GM21381 (cell line): ENCODE data around the gene LONP2.

Experiments used
- ATAC-seq: cut with Tn5 transposase; IDR thresholded peaks from one replicate; pipeline ENCODE4 v1.9.1; 2021; ENCODE audit warnings: mild to moderate bottlenecking, moderate library complexity; ENCODE audit not compliant: unreplicated experiment

LONP2 gene, protein sequence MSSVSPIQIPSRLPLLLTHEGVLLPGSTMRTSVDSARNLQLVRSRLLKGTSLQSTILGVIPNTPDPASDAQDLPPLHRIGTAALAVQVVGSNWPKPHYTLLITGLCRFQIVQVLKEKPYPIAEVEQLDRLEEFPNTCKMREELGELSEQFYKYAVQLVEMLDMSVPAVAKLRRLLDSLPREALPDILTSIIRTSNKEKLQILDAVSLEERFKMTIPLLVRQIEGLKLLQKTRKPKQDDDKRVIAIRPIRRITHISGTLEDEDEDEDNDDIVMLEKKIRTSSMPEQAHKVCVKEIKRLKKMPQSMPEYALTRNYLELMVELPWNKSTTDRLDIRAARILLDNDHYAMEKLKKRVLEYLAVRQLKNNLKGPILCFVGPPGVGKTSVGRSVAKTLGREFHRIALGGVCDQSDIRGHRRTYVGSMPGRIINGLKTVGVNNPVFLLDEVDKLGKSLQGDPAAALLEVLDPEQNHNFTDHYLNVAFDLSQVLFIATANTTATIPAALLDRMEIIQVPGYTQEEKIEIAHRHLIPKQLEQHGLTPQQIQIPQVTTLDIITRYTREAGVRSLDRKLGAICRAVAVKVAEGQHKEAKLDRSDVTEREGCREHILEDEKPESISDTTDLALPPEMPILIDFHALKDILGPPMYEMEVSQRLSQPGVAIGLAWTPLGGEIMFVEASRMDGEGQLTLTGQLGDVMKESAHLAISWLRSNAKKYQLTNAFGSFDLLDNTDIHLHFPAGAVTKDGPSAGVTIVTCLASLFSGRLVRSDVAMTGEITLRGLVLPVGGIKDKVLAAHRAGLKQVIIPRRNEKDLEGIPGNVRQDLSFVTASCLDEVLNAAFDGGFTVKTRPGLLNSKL

GRCh38 chr16:48244080-48244862, at the start of gene LONP2:
Gene LONP2, plus strand, starts transcription at chr16:48244300. Its CDS starts 89 bp downstream, at chr16:48244389.
- ATAC-seq, result peak; percentile 98

GRCh38 chr16:48194828-48195556, 49.1 kb upstream of the LONP2 start:
- ATAC-seq, result no peak

- ATAC-seq, result no peak
Observed at GRCh38 chr16:48197294-48197693, 46.8 kb upstream of the LONP2 start.

- ATAC-seq, result no peak
Observed at GRCh38 chr16:48201515-48202201, 42.4 kb upstream of the LONP2 start.

DNA sequence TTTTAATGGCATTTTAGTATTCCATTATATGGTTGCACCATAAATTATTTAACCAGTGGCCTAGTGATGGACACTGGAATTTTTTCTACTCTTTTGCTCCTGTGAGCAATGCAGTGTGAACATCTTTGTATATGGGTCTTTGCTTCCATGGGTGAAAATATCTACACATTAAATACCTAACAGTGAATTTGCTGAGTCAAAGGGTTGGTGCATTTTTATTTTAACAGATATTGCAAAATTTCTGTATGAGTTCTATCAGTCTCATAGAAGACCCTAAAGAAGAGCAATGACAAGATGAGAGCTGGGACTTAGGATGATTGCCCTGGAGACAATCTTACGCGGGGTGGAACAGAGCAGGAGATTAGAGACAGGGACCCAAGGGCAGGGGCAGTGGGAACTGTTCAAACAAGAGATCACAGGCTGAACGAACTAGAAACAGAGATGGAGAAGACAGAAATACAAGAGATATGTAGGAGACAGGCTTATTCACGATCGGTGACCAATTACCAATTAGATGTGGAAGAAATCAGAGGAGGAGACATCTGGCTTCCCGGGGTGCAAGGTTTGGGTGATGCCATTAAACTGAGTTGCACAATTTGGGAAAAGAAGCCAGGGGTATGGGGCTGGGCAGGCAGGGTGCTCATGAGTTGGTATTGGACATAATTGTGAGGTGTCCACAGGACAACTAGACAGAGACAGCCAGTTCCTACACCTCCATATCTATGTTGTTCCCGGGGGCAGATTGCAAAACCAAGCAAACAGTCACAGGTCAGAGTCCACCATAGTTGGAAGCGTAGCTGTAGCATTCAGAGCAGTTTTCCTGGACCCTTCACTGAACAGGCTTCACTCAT, 39.9 kb upstream of the LONP2 start:
- ATAC-seq, result no peak

GRCh38 chr16:48204825-48205151, 39.3 kb upstream of the LONP2 start:
- ATAC-seq, result no peak

DNA sequence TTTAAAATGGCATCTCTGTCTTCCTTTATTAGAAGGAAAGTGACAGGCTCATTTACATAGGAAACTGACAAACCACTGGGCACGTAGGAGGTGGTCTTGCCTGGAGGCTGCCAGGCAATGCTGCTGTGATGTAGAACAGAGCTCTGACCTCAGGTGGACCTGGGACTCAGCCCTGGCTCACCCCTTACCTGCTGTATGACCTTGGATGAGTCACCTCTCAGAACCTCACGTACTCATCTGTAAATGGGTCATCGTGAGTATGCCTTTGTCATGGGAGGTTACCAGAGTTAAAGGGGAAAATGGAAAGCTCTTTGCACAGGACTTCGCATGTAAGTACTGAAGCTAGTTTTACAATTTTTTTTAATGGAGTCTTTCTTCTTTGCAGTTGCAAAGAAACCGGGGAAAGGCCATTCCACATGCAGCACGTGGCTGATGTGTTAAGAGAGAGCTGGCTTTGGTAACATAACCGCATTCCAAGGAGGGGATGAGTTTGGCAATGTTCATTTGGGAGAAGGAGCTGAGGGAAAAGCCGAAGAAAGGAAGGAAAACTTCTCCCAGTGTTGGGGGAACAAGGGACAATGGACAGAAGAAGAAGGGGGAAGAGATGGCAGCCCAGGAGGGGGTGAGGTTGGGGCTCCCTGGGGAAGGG, 37.4 kb upstream of the LONP2 start:
- ATAC-seq, result no peak

GRCh38 chr16:48210747-48211146, 33.4 kb upstream of the LONP2 start:
- no peak for ATAC-seq

DNA sequence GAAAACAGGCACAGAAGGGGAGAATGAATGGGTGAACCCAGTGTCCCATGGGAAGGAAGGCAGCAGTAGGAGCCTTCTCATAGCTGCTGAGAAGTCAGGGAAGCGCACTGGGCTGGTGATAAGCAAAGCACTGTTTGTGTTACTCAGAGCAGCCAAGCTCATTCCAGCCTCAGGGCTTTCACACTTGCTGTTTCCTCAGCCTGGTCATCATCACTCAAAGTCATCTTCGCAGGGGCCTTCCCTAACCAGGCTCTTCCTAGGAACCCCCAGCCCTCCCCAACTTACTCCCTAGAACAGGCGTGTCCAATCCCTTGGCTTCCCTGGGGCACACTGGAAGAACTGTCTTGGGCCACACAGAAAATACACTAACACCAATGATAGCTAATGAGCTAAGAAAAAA, 32.1 kb upstream of the LONP2 start:
- ATAC-seq, result no peak

DNA sequence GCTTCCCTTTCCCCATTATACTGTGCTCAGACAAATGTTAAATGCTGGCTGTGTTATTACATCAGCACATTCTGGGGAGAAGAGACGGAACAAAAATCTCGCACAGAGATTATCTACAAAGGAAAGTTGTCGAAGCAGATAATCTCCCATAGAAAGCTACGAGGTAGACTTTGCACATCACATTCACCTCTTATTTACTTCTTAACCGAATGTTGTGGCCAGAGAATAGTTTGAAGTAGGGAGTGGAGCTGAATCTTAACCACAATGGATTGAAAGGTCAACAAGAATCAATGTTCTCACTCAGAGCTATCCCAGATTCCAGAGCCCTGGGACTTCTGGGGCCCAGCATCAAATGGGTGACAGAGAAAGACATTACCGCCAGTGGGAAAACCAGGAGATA, 28.4 kb upstream of the LONP2 start:
- no peak for ATAC-seq

DNA sequence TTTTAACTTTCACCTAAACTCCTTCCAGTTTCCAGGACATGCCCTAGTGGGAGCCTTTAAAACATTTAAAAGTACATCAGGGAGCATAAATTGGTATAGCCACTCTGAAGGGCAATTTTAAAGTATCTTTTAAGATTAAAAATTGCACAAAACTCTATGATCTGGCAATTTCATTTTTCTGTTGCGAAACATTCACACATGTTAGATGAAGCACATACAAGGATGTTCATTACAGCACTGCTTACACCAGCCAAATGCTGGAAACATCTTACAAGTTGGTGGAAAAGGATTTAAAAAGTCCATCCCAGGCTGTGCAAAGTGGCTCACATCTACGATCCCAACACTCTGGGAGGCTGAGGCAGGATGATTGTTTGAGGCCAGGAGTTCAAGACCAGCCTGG, 26.4 kb upstream of the LONP2 start:
- no peak for ATAC-seq

DNA sequence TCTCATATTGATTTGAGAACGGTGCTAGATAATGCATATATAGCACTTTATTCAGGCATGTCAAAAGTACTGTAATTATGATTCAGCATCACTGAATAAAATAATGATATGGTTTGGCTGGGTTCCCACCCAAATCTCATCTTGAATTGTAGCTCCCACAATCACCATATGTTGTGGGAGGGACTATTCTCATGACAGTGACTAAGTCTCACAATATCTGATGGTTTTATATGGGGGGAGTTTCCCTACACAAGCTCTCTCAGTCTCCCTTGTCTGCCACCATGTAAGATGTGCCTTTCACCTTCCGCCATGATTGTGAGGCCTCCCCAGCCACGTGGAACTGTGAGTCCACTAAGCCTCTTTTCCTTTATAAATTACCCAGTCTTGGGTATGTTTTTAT, 25.6 kb upstream of the LONP2 start:
- ATAC-seq, result no peak

DNA sequence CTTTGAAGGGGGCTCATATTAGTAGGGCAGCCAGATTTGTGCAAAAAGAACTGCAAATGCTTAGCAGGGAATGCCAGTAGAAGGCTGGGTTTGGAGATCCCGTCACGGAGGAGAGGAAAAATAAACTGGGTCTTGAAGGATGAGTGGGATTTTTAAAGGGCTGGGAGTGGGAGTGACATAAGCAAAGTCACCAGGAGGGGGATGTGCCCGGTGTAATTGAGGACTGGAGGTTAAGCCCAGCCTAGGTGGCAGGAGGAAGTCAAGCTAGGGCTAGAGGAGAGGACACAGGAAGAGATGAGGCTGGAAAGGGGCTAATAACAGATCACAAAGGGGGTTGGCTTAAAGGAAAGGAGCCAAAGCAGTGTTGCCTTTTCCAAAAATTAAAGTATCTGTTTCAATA, 23.2 kb upstream of the LONP2 start:
- no peak for ATAC-seq

- no peak for ATAC-seq
Observed at GRCh38 chr16:48223490-48223889, 20.6 kb upstream of the LONP2 start.

- no peak for ATAC-seq
Observed at GRCh38 chr16:48225456-48225855, 18.6 kb upstream of the LONP2 start.

DNA sequence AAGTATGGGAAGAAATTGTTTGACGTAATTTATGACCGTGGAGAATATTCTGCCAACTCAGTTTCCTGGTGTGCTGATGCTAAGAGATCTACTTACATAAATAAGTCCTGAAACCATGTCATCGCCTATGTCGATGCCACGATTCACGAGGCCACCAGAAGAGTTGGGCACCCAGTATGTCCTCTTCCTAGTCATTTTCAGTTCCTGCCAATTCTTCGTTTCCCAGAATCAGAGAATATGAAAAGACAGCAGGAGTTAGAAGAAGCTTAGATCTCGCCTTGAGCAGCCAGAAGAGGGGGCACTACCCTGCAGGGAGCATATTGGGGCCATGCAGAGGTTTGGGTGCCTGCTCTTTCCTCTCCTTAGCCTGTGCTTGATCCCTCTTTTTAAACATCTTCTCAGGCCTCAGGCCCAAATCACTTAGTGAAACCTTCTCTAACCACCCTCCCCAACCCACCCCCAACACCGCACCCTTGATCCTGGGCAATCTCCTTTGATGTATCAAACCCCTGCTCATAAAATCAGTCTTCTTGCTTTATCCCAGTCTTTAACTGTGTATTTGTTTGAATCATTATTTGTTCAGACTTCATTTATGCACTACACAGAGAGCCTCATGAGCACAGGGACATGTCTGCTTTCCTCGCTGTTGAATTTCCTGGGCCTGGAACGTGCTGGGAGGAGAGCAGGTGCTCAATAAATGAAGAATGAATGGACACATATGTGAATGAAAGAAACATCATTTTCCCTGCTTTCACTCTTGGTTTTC, 12.2 kb upstream of the LONP2 start:
- peak; percentile 61 for ATAC-seq

DNA sequence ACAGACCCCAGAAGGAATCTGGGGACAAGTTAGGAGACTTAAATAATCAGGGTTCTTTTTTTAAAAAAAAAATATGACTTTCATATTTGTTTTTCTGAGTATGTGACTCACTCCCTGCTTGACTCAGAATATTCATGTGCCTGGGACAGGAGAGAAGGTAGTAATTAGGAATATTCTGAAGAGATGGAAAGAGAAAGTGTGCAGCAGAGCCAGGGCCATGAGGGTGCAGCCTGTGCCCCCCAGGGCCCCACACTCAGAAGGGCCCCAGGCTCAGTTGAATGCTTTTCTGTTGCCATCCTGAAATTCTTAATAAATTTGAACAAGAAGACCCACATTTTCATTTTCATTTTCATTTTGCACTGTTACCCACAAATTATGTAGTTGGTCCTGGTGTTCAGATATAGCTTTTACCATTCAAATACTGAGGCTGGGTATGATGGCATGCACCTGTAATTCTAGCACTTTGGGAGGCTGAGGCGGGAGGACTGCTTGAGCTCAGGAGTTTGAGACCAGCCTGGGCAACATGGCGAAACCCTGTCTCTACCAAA, 11.5 kb upstream of the LONP2 start:
- ATAC-seq, result peak; percentile 38

GRCh38 chr16:48234630-48235029, 9.5 kb upstream of the LONP2 start:
- ATAC-seq, result no peak
